Myocyte (in vitro differentiated cells): ENCODE results near the gene TRIM4. TPM values are rescaled to one million over a fixed set of nuclear protein-coding genes. Genes with fewer than 3 reads are reported as not detected.
"Not testable (repeated sequence)": the region's sequence is repeated elsewhere in the genome, so short reads cannot be mapped to it uniquely, and the experiment has no call there.

ENCODE experiments used
- DNase-seq: peaks from one replicate; pipeline ENCODE4 v3.0.0-alpha.2; 2012; ENCODE audit warnings: low read depth
- total RNA-seq: library from RNA; depleted of rRNA; stranded (reverse); fragments of >200 nt; gene quantifications from 2 replicates; pipeline ENCODE4 v1.2.3, GENCODE V29; 2014

The TRIM4 gene
- total RNA-seq, 1 donor from 2014 or later, result 20.2 TPM

GRCh38 chr7:99920149-99920548, 819 bp upstream of the TRIM4 start:
- DNase-seq, result no peak

GRCh38 chr7:99919814-99920112, 433 bp upstream of the TRIM4 start:
- DNase-seq, result no peak

GRCh38 chr7:99910976-99911375, 8.4 kb downstream of the TRIM4 start:
- DNase-seq, result no peak

- DNase-seq, result no peak
Measured at GRCh38 chr7:99901581-99901980, 17.7 kb downstream of the TRIM4 start.

GRCh38 chr7:99899830-99900519, 19.4 kb downstream of the TRIM4 start:
- DNase-seq, result no peak

GRCh38 chr7:99898836-99899235, 20.5 kb downstream of the TRIM4 start:
- no peak for DNase-seq

GRCh38 chr7:99898023-99898357, 21.3 kb downstream of the TRIM4 start:
- no peak for DNase-seq

GRCh38 chr7:99897322-99898022, 21.9 kb downstream of the TRIM4 start:
- DNase-seq, result no peak

GRCh38 chr7:99894738-99895137, 24.6 kb downstream of the TRIM4 start:
- no peak for DNase-seq

- no peak for DNase-seq
Measured at GRCh38 chr7:99893280-99893679, 26.1 kb downstream of the TRIM4 start.

- DNase-seq, result not testable (repeated sequence)
Measured at GRCh38 chr7:99890348-99890747, 29.0 kb downstream of the TRIM4 start.

GRCh38 chr7:99888366-99888765, 31.0 kb downstream of the TRIM4 start:
- not testable (repeated sequence) for DNase-seq

GRCh38 chr7:99881370-99881769, 38.0 kb downstream of the TRIM4 start:
- DNase-seq, result no peak

- no peak for DNase-seq
Measured at GRCh38 chr7:99876933-99877332, 42.4 kb downstream of the TRIM4 start, which contains the start of gene OR2AE1. Gene OR2AE1 (minus strand): TSS chr7:99877033. CDS start chr7:99877033, 0 bp downstream.

- peak; percentile 11 for DNase-seq
Measured at GRCh38 chr7:99876491-99876890, 42.8 kb downstream of the TRIM4 start.

- DNase-seq, result no peak
Measured at GRCh38 chr7:99868246-99868645, 51.1 kb downstream of the TRIM4 start.

- DNase-seq, result not testable (repeated sequence)
Measured at GRCh38 chr7:99867477-99867876, 51.9 kb downstream of the TRIM4 start.

GRCh38 chr7:99863847-99864440, 55.4 kb downstream of the TRIM4 start:
- peak; percentile 26 for DNase-seq

- peak; percentile 67 for DNase-seq
Measured at GRCh38 chr7:99860281-99861127, 58.8 kb downstream of the TRIM4 start.

GRCh38 chr7:99855236-99855635, 64.1 kb downstream of the TRIM4 start:
- no peak for DNase-seq

GRCh38 chr7:99848420-99849216, 70.7 kb downstream of the TRIM4 start:
- DNase-seq, result no peak
